HL-60/S4 treated with phorbol 12-myristate 13-acetate at 8.2 ng/mL for 4 days and 3 days (cell line): Measurements from ENCODE around the gene FBN1.

Source experiments
- in situ Hi-C: fragments of 300-500 bp; cut with MboI; formaldehyde crosslinking; loops from 2 replicates; pipeline ENCODE4 v1.15.0; 2022; ENCODE audit warnings: low sequenced_read_pairs

The FBN1 gene

DNA sequence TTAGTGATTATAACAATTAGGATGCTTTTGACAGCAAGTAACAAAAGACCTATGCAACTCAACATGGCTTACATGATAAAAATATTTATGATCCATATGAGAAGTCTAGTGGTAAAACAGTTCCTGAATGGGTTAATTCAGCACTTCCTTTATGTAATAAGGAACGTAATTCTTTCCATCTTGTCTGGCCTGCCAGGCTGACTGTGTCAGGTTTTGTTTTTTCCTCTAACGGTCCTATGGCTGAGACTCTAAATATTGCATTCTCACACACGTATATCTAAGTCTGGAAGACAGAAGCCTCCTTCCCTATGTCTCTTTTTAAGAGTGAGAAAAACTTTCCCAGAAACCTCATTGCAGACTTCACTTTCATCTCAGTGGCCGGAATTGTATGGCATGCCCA, 263.6 kb downstream of the FBN1 start:
- in situ Hi-C loops = no loop called here

DNA sequence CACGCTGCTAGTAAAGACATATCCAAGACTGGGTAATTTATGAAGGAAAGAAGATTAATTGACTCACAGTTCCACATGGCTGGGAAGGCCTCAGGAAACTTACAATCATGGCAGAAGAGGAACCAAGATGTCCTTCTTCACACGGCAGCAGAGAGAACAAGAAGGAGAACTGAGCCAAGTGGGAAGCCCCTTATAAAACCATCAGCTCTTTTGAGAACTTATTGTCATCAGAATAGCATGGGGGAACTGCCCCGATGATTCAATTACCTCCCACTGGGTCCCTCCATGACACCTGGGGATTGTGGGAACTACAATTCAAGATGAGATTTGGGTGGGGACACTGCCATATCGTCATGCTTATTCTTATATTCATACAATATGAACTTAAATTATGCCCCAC, 265.3 kb downstream of the FBN1 start:
- in situ Hi-C loops = no loop called here

- in situ Hi-C loops = no loop called here
Observed at GRCh38 chr15:48375767-48376166, 269.7 kb downstream of the FBN1 start.

DNA sequence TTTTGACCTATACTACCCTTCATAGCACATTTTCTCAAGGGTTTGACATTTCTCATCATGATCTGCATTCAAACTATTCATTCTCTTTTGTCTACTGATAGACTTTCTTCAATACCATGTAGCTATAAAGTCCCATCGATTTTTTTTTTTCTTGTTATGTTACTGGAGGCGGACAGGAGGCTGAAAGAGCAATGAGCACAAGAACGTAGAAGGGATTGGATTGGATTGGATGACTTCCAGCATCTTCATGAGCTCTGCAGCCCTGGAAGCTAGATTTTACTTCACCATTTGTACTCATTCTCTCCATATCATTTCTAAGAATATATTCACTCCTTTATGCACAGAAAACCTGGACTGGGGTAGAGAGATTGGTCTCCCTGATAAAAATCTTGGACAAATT, 271.0 kb downstream of the FBN1 start:
- in situ Hi-C loops = no loop called here

DNA sequence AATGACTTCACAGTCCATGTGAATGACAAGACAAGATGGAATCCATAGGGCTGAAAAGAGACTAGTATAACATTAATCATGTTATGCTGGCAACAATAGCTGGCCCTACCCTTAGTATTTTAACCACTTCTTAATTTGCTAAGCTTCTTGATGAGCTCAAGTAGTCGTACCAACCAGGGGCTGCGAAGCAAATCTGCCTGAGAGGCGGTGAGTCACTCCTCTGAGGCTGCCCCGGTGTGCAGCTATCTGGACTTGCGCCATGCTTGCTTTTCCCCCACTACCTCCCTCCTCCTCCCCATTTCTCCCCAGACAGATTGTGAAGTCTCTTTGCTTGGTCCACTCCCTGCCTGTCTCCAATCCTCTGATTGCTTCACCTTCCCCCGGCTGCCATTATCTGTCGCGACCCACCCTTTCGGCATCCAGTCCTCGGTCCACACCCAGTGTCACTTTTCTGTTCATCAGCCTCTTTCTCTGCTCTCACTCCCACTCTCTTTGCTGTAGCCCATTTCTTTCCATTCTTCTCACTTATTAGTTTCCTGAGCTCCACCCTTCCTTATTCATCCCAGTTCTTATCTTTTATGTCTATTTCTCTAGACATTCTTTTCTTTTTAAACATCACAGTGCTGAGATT, 271.6 kb downstream of the FBN1 start:
- in situ Hi-C loops = no loop called here

GRCh38 chr15:48371961-48372360, 273.5 kb downstream of the FBN1 start:
- in situ Hi-C loops = no loop called here

DNA sequence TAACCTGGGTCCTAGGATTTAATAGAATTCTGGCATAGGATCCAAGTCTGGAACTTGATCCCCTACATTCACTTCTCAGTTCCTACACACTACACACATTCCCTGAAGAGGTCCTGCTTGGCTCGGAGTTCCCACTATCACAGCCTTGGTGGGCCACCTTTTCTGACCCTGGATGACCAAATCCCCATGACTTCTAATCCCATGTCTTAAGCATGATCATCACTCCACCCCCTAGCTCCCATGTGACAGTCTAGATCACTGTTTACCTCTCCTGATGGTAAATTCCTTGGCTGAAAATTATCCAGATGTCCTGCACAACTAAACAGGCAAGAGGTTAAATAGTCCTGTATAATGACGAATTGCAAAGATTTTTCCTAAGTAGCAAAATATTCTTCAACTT, 274.0 kb downstream of the FBN1 start:
- in situ Hi-C loops = no loop called here

DNA sequence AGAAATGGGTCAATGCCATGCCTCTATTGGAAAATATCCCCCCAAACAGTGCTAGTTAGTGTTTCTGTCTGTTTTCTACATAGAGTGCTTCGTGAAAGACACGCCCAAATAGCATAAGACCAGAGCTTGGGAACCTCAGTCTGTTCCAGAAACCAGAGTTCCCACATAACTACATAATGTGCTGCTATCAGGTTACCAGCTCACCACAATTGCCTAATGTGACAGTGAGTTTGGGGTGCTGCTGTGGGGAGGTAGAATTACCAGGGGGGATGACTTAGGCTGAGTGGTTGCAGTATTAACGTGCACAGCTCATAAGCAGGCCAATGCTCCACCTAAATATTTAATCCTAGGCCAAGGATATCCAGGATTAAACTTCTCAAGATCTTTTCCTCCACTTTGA, 275.0 kb downstream of the FBN1 start:
- in situ Hi-C loops = no loop called here

DNA sequence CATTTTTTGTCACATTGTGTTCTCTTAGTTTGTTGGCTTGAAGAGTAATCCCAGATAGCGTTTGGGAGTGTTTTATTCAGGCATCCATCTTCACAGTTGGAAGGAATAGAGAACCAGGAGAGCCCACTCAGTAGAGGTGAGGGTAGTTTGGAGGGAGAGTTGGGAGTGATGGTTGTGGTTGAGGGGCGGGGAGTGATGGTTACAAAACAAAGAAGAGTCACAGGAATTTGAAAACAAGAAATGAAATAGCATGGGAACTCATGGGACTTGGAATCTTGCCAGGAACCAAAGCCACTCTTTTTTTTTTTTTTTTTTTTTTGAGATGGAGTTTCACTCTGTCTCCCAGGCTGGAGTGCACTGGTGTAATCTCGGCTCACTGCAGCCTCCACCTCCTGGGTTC, 278.0 kb downstream of the FBN1 start:
- in situ Hi-C loops = no loop called here

DNA sequence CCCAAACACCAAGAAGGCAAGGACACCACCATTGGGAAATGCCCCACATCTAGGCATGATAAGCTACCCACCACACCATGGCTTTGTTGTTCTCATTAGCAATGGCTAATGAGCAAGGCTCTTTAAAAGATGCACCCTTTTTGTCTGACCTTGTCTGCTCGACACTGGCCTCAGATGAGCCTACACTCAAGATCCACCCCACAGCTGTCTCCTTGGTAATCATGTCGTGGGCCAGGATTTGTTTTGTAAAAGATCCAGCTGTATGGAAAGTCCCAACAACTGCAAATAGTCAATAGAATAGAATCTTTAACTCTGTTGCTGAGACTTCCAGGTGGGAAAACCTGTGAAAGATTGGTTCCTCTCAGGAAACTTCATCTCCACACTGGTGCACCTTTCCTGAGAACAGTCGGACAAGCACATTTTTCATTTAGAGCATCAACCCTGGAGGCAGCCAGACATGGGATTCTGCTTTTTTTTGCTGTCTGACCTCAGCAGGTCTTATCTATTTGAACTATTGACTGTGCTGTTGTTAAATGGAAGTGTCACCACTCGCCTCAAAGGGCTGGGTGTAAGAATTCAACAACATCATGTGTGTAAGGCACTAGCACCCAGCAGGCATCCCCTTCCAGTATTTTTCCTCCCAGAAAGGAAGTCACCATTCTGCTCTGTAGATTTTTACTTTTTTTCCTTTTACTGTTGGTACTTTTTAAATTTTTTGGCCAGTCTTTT, 278.8 kb downstream of the FBN1 start:
- in situ Hi-C loops = no loop called here

GRCh38 chr15:48365575-48365974, 279.9 kb downstream of the FBN1 start:
- in situ Hi-C loops = no loop called here

DNA sequence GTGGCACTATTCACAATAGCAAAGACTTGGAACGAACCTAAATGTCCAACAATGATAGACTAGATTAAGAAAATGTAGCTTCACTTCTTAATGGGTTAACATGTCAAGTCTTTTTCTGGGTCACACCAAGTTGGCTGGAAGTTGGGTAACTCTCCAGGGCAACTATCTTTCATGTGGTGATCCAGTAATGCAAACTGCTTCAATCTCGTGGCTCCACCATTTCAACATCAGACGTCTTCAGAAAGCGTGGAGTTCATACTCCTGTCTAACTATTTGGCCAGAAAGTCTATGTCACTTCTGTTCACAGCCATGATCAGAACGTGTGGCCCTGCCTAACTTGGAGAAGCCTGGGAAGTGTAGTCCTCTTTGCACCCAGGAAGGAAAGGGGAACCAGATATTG, 282.0 kb downstream of the FBN1 start:
- in situ Hi-C loops = no loop called here

GRCh38 chr15:48361685-48362084, 283.8 kb downstream of the FBN1 start:
- in situ Hi-C loops = no loop called here

DNA sequence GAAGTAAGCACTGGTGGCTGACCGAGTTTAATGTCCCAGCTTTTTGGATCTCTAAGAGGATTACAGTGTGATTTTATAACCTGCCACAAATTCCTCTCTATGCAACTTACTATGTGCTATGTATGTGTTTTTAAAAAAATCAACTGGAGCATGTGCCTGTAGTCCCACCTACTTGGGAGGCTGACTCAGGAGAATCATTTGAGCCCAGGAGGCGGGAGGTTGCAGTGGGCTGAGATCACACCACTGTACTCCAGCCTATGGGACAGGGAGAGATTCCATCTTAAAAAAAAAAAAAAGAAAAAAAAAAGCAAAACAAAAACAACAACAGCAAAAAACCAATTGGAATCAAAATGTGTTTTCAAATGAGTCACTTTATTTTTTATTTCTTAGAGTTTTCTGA, 284.7 kb downstream of the FBN1 start:
- in situ Hi-C loops = no loop called here
